Vagina (tissue), 2 donors: ENCODE data around the gene NARS2.

ENCODE experiments used
- POLR2A ChIP-seq, 2 donors: fragments of 450-650 bp; IDR thresholded peaks; one replicate each; pipeline ENCODE4 v1.6.1; 2017; ENCODE audit warnings: antibody characterized with exemption in 2 of 2, mild to moderate bottlenecking in 2 of 2, moderate library complexity in 2 of 2
- POLR2AphosphoS5 ChIP-seq, 2 donors: sonication (generic); formaldehyde crosslinking; IDR thresholded peaks; one replicate each; pipeline ENCODE4 v1.9.0; 2017; ENCODE audit warnings: antibody characterized with exemption in 2 of 2, mild to moderate bottlenecking in 2 of 2, low read depth in 1 of 2; ENCODE audit not compliant: insufficient read depth in 1 of 2
- TF ChIP-seq, protein P1 (sequence below), 3 experiments: fragments of 450-650 bp in 2 of 3; fragments of 200-600 bp in 1 of 3; sonication (generic) in 1 of 3; IDR thresholded peaks; one replicate each; pipeline ENCODE4 v1.5.1; 2017 to 2019; ENCODE audit warnings: antibody characterized with exemption in 3 of 3, mild to moderate bottlenecking in 2 of 3, moderate library complexity in 2 of 3

DNA sequence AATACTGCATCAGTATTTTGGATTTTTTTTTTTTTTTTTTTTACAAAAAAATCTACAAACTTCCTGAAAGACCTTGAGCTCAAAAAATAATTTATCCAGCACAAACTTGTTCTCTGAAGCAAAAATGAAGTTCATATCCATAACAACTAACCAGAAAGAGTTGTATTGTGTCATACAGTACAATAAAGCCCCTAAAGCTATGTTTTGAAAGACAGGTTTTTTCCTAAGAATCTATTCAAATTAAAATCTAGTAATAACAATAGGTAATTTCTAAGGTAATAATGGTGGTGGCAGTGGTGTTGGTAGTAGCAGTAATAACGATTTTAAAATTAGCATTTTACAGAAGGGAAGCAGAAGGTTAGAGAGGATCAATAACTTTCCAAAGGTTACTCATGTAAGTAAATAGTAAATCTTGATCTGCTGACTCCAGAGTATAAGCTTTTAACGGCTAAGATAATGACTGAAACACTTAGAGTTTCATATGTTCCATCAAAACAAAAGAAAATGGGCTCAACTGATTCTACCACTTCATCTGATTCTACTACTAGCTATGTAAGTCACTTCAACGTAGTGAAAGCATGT, 103.7 kb downstream of the NARS2 start:
- TF ChIP-seq, protein P1, sequence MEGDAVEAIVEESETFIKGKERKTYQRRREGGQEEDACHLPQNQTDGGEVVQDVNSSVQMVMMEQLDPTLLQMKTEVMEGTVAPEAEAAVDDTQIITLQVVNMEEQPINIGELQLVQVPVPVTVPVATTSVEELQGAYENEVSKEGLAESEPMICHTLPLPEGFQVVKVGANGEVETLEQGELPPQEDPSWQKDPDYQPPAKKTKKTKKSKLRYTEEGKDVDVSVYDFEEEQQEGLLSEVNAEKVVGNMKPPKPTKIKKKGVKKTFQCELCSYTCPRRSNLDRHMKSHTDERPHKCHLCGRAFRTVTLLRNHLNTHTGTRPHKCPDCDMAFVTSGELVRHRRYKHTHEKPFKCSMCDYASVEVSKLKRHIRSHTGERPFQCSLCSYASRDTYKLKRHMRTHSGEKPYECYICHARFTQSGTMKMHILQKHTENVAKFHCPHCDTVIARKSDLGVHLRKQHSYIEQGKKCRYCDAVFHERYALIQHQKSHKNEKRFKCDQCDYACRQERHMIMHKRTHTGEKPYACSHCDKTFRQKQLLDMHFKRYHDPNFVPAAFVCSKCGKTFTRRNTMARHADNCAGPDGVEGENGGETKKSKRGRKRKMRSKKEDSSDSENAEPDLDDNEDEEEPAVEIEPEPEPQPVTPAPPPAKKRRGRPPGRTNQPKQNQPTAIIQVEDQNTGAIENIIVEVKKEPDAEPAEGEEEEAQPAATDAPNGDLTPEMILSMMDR (IDR thresholded peaks at IDR 0.05), result no peak
- TF ChIP-seq POLR2AphosphoS5 (IDR thresholded peaks at IDR 0.05; ENCODE audit: insufficient read depth in 1 of 2, low read depth in 1 of 2) (no peak), POLR2A (IDR thresholded peaks at IDR 0.05) (no peak)
